ENCODE data around the gene CCNB1.
A peak's percentile ranks its signal among the peaks of the same experiment; 100 is the strongest.

CCNB1 gene

GRCh38 chr5:69137807-69138206, 29.1 kb upstream of the CCNB1 start:
- peaks cover 0 to 7% of the 10 kb centered on the region in 2 experiments; a peak in 2 of 3 replicates for H3K36me3 ChIP-seq (ENCODE audit: control insufficient read depth in 2 of 2, insufficient read depth in 1 of 2, low read length in 2 of 2)
- CTCF ChIA-PET = no interaction called here
- TF ChIP-seq ZNF280C (tag by site-specific recombination; IDR thresholded peaks at IDR 0.05) = no peak
- TF ChIP-seq ZNF146 (tag by site-specific recombination; IDR thresholded peaks at IDR 0.05) = peak; percentile 79
- no peak for TF ChIP-seq ZNF658 (tag by site-specific recombination; IDR thresholded peaks at IDR 0.05)
- TF ChIP-seq, protein P1, sequence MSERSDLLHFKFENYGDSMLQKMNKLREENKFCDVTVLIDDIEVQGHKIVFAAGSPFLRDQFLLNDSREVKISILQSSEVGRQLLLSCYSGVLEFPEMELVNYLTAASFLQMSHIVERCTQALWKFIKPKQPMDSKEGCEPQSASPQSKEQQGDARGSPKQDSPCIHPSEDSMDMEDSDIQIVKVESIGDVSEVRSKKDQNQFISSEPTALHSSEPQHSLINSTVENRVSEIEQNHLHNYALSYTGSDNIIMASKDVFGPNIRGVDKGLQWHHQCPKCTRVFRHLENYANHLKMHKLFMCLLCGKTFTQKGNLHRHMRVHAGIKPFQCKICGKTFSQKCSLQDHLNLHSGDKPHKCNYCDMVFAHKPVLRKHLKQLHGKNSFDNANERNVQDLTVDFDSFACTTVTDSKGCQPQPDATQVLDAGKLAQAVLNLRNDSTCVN (tag by site-specific recombination; optimal IDR thresholded peaks at IDR 0.05) = no peak
- no peak for TF ChIP-seq ZBTB48 (tag by site-specific recombination; IDR thresholded peaks at IDR 0.05)
- no peak for TF ChIP-seq ZBTB20 (tag by site-specific recombination; IDR thresholded peaks at IDR 0.05)
- TF ChIP-seq, protein P2, sequence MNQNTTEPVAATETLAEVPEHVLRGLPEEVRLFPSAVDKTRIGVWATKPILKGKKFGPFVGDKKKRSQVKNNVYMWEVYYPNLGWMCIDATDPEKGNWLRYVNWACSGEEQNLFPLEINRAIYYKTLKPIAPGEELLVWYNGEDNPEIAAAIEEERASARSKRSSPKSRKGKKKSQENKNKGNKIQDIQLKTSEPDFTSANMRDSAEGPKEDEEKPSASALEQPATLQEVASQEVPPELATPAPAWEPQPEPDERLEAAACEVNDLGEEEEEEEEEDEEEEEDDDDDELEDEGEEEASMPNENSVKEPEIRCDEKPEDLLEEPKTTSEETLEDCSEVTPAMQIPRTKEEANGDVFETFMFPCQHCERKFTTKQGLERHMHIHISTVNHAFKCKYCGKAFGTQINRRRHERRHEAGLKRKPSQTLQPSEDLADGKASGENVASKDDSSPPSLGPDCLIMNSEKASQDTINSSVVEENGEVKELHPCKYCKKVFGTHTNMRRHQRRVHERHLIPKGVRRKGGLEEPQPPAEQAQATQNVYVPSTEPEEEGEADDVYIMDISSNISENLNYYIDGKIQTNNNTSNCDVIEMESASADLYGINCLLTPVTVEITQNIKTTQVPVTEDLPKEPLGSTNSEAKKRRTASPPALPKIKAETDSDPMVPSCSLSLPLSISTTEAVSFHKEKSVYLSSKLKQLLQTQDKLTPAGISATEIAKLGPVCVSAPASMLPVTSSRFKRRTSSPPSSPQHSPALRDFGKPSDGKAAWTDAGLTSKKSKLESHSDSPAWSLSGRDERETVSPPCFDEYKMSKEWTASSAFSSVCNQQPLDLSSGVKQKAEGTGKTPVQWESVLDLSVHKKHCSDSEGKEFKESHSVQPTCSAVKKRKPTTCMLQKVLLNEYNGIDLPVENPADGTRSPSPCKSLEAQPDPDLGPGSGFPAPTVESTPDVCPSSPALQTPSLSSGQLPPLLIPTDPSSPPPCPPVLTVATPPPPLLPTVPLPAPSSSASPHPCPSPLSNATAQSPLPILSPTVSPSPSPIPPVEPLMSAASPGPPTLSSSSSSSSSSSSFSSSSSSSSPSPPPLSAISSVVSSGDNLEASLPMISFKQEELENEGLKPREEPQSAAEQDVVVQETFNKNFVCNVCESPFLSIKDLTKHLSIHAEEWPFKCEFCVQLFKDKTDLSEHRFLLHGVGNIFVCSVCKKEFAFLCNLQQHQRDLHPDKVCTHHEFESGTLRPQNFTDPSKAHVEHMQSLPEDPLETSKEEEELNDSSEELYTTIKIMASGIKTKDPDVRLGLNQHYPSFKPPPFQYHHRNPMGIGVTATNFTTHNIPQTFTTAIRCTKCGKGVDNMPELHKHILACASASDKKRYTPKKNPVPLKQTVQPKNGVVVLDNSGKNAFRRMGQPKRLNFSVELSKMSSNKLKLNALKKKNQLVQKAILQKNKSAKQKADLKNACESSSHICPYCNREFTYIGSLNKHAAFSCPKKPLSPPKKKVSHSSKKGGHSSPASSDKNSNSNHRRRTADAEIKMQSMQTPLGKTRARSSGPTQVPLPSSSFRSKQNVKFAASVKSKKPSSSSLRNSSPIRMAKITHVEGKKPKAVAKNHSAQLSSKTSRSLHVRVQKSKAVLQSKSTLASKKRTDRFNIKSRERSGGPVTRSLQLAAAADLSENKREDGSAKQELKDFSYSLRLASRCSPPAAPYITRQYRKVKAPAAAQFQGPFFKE (tag by site-specific recombination; IDR thresholded peaks at IDR 0.05; ENCODE audit: borderline replicate concordance) = no peak
- peak; percentile 66 for TF ChIP-seq SCRT2 (tag by site-specific recombination; IDR thresholded peaks at IDR 0.05)
- no peak for TF ChIP-seq SP2 (tag by site-specific recombination; IDR thresholded peaks at IDR 0.05)
- TF ChIP-seq ZNF621 (tag by site-specific recombination; IDR thresholded peaks at IDR 0.05) = no peak
- no peak for TF ChIP-seq ZBTB1 (tag by site-specific recombination; IDR thresholded peaks at IDR 0.05)
- no peak for TF ChIP-seq ZFP37 (tag by site-specific recombination; IDR thresholded peaks at IDR 0.05)
- no peak for TF ChIP-seq ZNF423 (tag by site-specific recombination; IDR thresholded peaks at IDR 0.05)
- no peak for TF ChIP-seq ZNF548 (tag by site-specific recombination; IDR thresholded peaks at IDR 0.05)
- no peaks in the 10 kb centered on the region for H3K4me1 ChIP-seq (ENCODE audit: control insufficient read depth, insufficient read depth, low read length)
- H3K9me3 ChIP-seq (ENCODE audit: control insufficient read depth, insufficient read depth, low read depth, low read length) = no peaks in the 10 kb centered on the region
- H3K4me3 ChIP-seq (ENCODE audit: low read depth, low read length) = no peak overlapping the region
- POLR2A ChIA-PET = interaction anchor here (0.7 kb wide), 1 partner anchor 19 kb away, joined by 3 read pairs; no protein-coding TSS in a partner anchor
- no peak overlapping the region for H3K27ac ChIP-seq (ENCODE audit: extremely low read depth, low read depth, low read length)

- Histone ChIP-seq H3K4me1 (ENCODE audit: control insufficient read depth, insufficient read depth, low read length) (no peaks in the 10 kb centered on the region), H3K27ac (ENCODE audit: extremely low read depth, low read depth, low read length) (no peak overlapping the region), H3K36me3 (ENCODE audit: control insufficient read depth in 2 of 2, insufficient read depth in 1 of 2, low read length in 2 of 2) (no peaks in the 10 kb centered on the region), H3K9me3 (ENCODE audit: control insufficient read depth, insufficient read depth, low read depth, low read length) (no peaks in the 10 kb centered on the region), H3K4me3 (ENCODE audit: low read depth, low read length) (no peak overlapping the region)
- ChIA-PET POLR2A (no interaction called here), CTCF (interaction anchor here (0.7 kb wide), 2 partner anchors 96 to 195 kb away, joined by 3 to 5 read pairs; partner anchors contain the start of gene CDK7)
- no peak for TF ChIP-seq ZNF776 (tag by site-specific recombination; IDR thresholded peaks at IDR 0.05; ENCODE audit: borderline replicate concordance)
- no peak for TF ChIP-seq ZNF658 (tag by site-specific recombination; IDR thresholded peaks at IDR 0.05)
- TF ChIP-seq ZNF639 (tag by site-specific recombination; IDR thresholded peaks at IDR 0.05) = no peak
- no peak for TF ChIP-seq ZBTB11 (tag by site-specific recombination; conservative IDR thresholded peaks at IDR 0.05; ENCODE audit: low read depth)
- TF ChIP-seq ZNF274 (IDR thresholded peaks at IDR 0.05; ENCODE audit: low read length) = no peak
- TF ChIP-seq ZNF274 (tag by site-specific recombination; IDR thresholded peaks at IDR 0.05; ENCODE audit: borderline replicate concordance) = no peak
- TF ChIP-seq ZNF266 (tag by site-specific recombination; IDR thresholded peaks at IDR 0.05; ENCODE audit: low read depth) = no peak
- TF ChIP-seq ZXDB (tag by site-specific recombination; IDR thresholded peaks at IDR 0.05) = no peak
Measured at GRCh38 chr5:69138766-69139165, 28.2 kb upstream of the CCNB1 start.

Measured in HEK293 (cell line).